AG20443 (cell line): Measurements from ENCODE around the gene ICE2.

Experiments used
- DNase-seq: peaks from one replicate; pipeline ENCODE4 v3.0.0; 2012; ENCODE audit warnings: low spot score, mixed read lengths

Gene ICE2

GRCh38 chr15:60369696-60370095, 109.2 kb downstream of the ICE2 start:
- no peak for DNase-seq
